IgD-negative memory B cell (primary cell): ENCODE data around the gene OCEL1. TPM values are rescaled to one million over a fixed set of nuclear protein-coding genes. Genes with fewer than 3 reads are reported as not detected.
A peak's percentile ranks its signal among the peaks of the same experiment; 100 is the strongest.

Experiments
- H3K27ac Mint-ChIP-seq, 3 donors: one replicate each; pipeline ENCODE4 v1.8.0; 2020 to 2022; ENCODE audit warnings: mild to moderate bottlenecking in 3 of 3, mixed read lengths in 3 of 3, moderate library complexity in 1 of 3
- H3K27me3 Mint-ChIP-seq: one replicate; pipeline ENCODE4 v1.8.0; 2021; ENCODE audit warnings: mixed read lengths
- H3K36me3 Mint-ChIP-seq: one replicate; pipeline ENCODE4 v1.8.0; 2020; ENCODE audit warnings: mild to moderate bottlenecking, mixed read lengths
- H3K4me1 Mint-ChIP-seq, 3 donors: one replicate each; pipeline ENCODE4 v1.8.0; 2020 to 2022; ENCODE audit warnings: mixed read lengths in 3 of 3, mild to moderate bottlenecking in 1 of 3
- H3K4me3 Mint-ChIP-seq, 4 donors: one replicate each; pipeline ENCODE4 v1.8.0; 2020 to 2022; ENCODE audit warnings: mild to moderate bottlenecking in 4 of 4, mixed read lengths in 4 of 4, moderate library complexity in 3 of 4
- H3K9me3 Mint-ChIP-seq, 3 donors: one replicate each; pipeline ENCODE4 v1.8.0; 2020 to 2021; ENCODE audit warnings: mixed read lengths in 3 of 3, mild to moderate bottlenecking in 1 of 3
- polyA plus RNA-seq: library from polyadenylated mRNA; unstranded; fragments of 300-500 nt; fragmentation: Illumina TruSeq; gene quantifications from one replicate; pipeline ENCODE4 v1.2.3, GENCODE V29; 2021

OCEL1 gene
- polyA plus RNA-seq, 1 donor from 2014 or later: 46.0 TPM

DNA sequence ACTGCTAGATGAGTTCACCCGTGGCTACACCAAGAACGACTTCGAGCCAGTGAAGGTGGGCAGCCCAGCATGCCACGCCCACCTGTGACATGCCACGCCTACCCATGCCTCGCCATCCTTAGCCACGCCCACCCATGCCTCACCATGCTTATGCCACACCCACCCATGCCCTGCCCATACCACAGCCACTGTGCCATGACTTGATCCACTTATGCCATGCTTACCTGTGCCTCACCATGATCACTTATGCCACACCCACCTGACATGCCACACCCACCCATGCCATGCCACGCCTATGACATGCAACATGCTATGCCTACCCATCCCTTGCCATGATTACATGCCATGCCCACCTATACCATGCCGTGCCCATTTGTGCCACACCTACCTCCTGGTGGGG lies 23.8 kb upstream of the OCEL1 start:
- H3K4me3 Mint-ChIP-seq: no peak overlapping the region
- peaks cover 0 to 2% (median 0%) of the 10 kb centered on the region in 3 donors for H3K4me1 Mint-ChIP-seq
- no peaks in the 10 kb centered on the region for H3K27me3 Mint-ChIP-seq
- H3K27ac Mint-ChIP-seq: peak overlapping the region in 1 of 3 donors; percentile 53
- peaks cover 8% of the 10 kb centered on the region for H3K36me3 Mint-ChIP-seq
- H3K9me3 Mint-ChIP-seq: no peaks in the 10 kb centered on the region

- Mint-ChIP-seq H3K9me3 (no peaks in the 10 kb centered on the region), H3K27me3 (no peaks in the 10 kb centered on the region), H3K27ac (peak overlapping the region in 2 of 3 donors; percentile 31 to 53), H3K4me1 (peaks cover 0 to 2% (median 0%) of the 10 kb centered on the region in 3 donors), H3K4me3 (no peak overlapping the region), H3K36me3 (peaks cover 8% of the 10 kb centered on the region)
Measured at GRCh38 chr19:17202713-17203112, 23.3 kb upstream of the OCEL1 start.

DNA sequence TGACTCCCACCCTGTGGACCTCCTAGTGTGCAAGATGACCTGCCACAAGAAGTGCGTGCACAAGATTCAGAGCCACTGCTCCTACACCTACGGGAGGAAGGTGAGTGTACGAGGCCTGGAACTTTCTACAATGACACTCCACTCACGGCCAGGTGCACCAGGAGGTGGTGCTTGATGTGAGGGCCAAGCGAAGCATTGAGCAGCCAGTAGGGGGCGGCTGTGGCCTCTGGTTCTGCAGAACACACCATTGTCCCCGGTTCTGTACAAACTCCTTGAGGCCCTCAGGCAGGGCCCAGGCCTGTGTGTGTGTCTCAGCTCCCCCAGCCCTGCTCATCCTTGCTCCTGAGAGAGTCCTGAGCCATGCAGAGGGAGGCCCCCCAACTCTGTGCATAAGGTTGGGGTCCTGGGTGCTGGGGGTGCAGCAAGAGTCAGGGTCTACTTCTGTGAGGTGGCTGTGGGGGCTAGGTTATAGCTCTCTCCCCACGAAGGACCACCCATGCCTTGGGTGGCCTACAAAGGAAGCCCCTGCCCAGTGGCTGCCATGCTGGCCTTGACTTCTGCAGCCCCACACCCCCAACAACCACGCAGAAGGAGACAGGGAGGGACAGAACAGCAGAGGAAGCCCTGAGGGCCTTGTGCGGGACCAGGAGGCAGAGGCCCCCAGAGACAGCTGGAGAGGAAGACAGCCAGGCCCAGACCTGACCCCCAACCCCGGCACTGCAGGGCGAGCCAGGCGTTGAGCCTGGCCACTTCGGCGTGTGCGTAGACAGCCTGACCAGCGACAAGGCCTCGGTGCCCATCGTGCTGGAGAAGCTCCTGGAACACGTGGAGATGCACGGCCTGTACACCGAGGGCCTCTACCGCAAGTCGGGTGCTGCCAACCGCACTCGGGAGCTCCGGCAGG lies 20.5 kb upstream of the OCEL1 start:
- H3K27ac Mint-ChIP-seq: peak overlapping the region in 1 of 3 donors; percentile 70

GRCh38 chr19:17206736-17207581 lies 19.1 kb upstream of the OCEL1 start:
- no peaks in the 10 kb centered on the region for H3K9me3 Mint-ChIP-seq
- H3K27me3 Mint-ChIP-seq: no peaks in the 10 kb centered on the region
- no peak overlapping the region for H3K4me3 Mint-ChIP-seq
- H3K27ac Mint-ChIP-seq: peak overlapping the region in 1 of 3 donors; percentile 65
- peaks cover 0 to 13% (median 6%) of the 10 kb centered on the region in 3 donors for H3K4me1 Mint-ChIP-seq
- peaks cover 8% of the 10 kb centered on the region for H3K36me3 Mint-ChIP-seq

More for the DNA sequence above, 20.5 kb upstream of the OCEL1 start:
- H3K27me3 Mint-ChIP-seq: no peaks in the 10 kb centered on the region
- H3K4me1 Mint-ChIP-seq: peaks cover 0 to 12% (median 6%) of the 10 kb centered on the region in 3 donors
- peaks cover 8% of the 10 kb centered on the region for H3K36me3 Mint-ChIP-seq
- H3K9me3 Mint-ChIP-seq: no peaks in the 10 kb centered on the region
- no peak overlapping the region for H3K4me3 Mint-ChIP-seq

GRCh38 chr19:17209126-17210036 lies 16.6 kb upstream of the OCEL1 start:
- Mint-ChIP-seq H3K4me1 (peaks cover 6 to 15% (median 6%) of the 10 kb centered on the region in 3 donors), H3K27ac (peak overlapping the region in 2 of 3 donors; percentile 23 to 91), H3K36me3 (no peaks in the 10 kb centered on the region), H3K9me3 (no peaks in the 10 kb centered on the region), H3K4me3 (peak overlapping the region in 2 of 4 donors; percentile 12 to 66), H3K27me3 (no peaks in the 10 kb centered on the region)

- Mint-ChIP-seq H3K27me3 (no peaks in the 10 kb centered on the region), H3K36me3 (peaks cover 3% of the 10 kb centered on the region), H3K4me3 (peak overlapping the region in 1 of 4 donors; percentile 37), H3K9me3 (no peaks in the 10 kb centered on the region), H3K4me1 (peaks cover 8 to 22% (median 11%) of the 10 kb centered on the region in 3 donors), H3K27ac (peak overlapping the region in 1 of 3 donors; percentile 31)
Measured at GRCh38 chr19:17210296-17210695, 15.7 kb upstream of the OCEL1 start.

- H3K4me1 Mint-ChIP-seq: peaks cover 8 to 22% (median 13%) of the 10 kb centered on the region in 3 donors
- H3K9me3 Mint-ChIP-seq: no peaks in the 10 kb centered on the region
- H3K27me3 Mint-ChIP-seq: no peaks in the 10 kb centered on the region
- peak overlapping the region in 1 of 3 donors; percentile 76 for H3K27ac Mint-ChIP-seq
- H3K4me3 Mint-ChIP-seq: peak overlapping the region in 2 of 4 donors; percentile 43 to 60
- H3K36me3 Mint-ChIP-seq: peaks cover 3% of the 10 kb centered on the region
Measured at GRCh38 chr19:17211547-17212446, 14.2 kb upstream of the OCEL1 start.

DNA sequence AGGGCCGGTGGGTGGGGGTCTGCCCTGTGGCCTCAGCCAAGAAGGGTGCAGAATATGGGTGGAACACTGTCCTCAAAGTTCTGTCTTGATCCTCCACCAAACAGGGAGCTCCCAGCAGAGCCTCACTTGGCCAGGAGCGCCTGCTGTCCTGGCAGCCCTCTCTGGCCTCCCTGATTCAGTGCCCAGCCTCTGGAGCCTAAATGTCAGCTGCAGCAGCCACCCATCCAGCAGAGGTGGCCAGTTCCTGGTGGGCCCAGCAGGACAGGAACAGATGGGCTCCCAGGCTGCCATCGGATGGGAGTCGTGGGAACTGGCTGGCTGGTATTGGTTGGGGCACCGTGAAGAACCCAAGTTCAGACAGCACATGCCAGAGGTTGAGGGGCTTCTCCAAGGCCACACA lies 12.7 kb upstream of the OCEL1 start:
- peak overlapping the region in 3 of 4 donors; percentile 23 to 60 (median 45) for H3K4me3 Mint-ChIP-seq
- no peaks in the 10 kb centered on the region for H3K9me3 Mint-ChIP-seq
- H3K27me3 Mint-ChIP-seq: no peaks in the 10 kb centered on the region
- peaks cover 7% of the 10 kb centered on the region for H3K36me3 Mint-ChIP-seq
- peaks cover 8 to 22% (median 13%) of the 10 kb centered on the region in 3 donors for H3K4me1 Mint-ChIP-seq
- peak overlapping the region in 1 of 3 donors; percentile 76 for H3K27ac Mint-ChIP-seq

DNA sequence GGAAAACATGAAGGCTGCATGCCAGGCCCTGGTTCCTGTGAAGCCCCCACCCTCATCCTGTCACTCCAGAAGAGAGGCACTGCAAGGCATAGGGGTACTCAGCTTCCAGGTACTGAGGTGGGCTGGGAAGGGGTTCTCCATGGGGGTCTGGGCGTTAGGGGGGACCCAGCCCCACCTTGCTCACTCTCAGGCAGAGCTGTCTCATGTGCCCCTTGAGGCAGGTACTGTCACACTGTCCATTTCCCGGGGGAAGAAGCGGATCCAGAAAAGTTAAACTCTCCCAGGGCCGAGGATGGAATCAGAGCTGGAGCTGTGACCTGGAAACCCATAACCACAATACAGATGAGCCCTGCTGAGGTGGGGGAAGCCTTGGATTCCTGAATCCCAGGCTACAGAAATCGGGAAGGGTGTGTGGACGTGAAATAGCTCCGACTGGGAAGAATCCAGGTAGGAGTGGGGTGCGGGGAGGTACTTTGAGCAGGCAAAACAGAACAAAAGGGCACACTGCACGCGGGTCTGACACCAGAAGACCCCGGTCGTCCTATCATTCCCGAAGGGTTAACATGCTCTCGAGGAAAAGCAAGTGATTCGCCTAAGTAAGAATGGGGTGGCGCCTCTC lies 11.4 kb upstream of the OCEL1 start:
- peak overlapping the region; percentile 97 to 99 (median 97) for H3K27ac Mint-ChIP-seq
- H3K27me3 Mint-ChIP-seq: no peaks in the 10 kb centered on the region
- no peaks in the 10 kb centered on the region for H3K9me3 Mint-ChIP-seq
- peaks cover 4 to 16% (median 13%) of the 10 kb centered on the region in 3 donors for H3K4me1 Mint-ChIP-seq
- H3K36me3 Mint-ChIP-seq: peaks cover 10% of the 10 kb centered on the region
- H3K4me3 Mint-ChIP-seq: peak overlapping the region; percentile 88 to 97 (median 95)

DNA sequence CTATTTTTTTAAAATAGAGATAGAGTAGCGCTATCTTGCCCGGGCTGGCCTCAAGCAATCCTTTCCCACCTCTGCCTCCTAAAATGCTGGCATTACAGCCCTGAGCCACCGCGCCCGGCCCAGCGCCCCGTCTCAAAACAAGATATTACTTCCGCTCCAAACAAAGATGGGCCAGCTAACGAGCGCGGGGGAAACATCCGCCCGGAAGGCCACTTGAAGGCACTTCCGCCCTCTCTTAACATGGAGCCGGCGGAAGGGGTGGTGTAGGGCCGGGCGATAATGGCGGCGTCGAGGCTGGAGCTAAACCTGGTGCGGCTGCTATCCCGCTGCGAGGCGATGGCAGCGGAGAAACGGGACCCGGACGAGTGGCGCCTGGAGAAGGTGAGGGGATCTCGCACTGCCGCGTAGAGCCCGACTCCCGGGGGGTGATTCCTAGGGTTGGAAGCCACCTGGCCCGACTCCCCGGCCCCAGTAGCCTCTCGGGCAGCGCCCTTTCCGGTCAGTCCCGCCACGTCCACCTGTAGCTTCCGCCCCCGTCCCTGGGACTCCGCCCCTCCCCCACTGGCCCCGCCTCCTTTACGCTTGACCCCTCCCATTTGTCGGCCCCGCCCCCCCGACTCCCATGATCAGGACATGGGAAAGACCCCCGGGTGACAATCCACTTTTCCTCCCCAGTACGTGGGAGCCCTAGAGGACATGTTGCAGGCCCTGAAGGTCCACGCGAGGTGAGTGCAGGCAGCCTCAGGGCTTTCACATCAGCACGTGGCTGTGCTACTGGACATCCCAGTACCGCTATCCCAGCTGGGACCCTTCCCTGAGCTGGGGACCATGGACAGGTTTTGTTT lies 10.7 kb upstream of the OCEL1 start, which contains the start of gene USE1:
Gene USE1 (plus strand): TSS at position 231 of the 845 bp plus-strand sequence. CDS start 49 bp downstream, at position 280.
- peaks cover 3 to 13% (median 11%) of the 10 kb centered on the region in 3 donors for H3K4me1 Mint-ChIP-seq
- peaks cover 10% of the 10 kb centered on the region for H3K36me3 Mint-ChIP-seq
- H3K27ac Mint-ChIP-seq: peak within 1 kb of the TSS; percentile 97 to 99 (median 97)
- H3K9me3 Mint-ChIP-seq: no peaks in the 10 kb centered on the region
- peak within 1 kb of the TSS; percentile 88 to 97 (median 95) for H3K4me3 Mint-ChIP-seq
- H3K27me3 Mint-ChIP-seq: no peaks in the 10 kb centered on the region

DNA sequence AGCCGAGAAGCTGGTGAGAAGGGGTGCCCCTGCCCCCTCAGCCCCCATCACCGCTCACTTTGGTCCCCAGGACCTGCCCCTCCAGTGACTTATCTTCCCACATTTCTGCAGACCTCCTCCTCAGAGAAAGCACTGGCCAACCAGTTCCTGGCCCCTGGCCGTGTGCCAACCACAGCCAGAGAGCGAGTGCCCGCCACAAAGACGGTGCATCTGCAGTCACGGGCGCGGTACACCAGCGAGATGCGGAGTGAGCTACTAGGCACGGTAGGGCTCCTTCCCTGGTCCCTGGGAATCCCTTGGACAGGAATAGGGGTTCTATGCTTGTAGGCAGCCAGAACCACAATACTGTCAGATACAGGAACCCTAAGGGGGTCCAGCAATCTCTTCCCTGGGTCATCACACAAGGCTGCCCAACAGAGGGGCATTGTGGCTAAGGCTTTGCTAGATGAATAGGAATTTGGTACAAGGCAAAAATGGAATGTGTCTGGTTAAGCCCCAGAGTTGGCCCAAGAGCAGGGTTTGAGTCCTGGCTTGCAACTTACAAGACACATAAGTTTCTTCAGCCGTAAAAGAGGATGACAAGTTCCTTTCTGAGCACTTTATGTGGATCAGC lies 9.9 kb upstream of the OCEL1 start:
- no peaks in the 10 kb centered on the region for H3K27me3 Mint-ChIP-seq
- peaks cover 10% of the 10 kb centered on the region for H3K36me3 Mint-ChIP-seq
- H3K4me1 Mint-ChIP-seq: peaks cover 3 to 13% (median 9%) of the 10 kb centered on the region in 3 donors
- H3K9me3 Mint-ChIP-seq: no peaks in the 10 kb centered on the region
- H3K4me3 Mint-ChIP-seq: peak overlapping the region; percentile 88 to 97 (median 95)
- peak overlapping the region in 2 of 3 donors; percentile 97 to 99 for H3K27ac Mint-ChIP-seq

GRCh38 chr19:17219286-17219685 lies 6.7 kb upstream of the OCEL1 start:
- peak overlapping the region in 2 of 3 donors; percentile 63 to 89 for H3K27ac Mint-ChIP-seq
- no peaks in the 10 kb centered on the region for H3K27me3 Mint-ChIP-seq
- peaks cover 10% of the 10 kb centered on the region for H3K36me3 Mint-ChIP-seq
- H3K4me3 Mint-ChIP-seq: peak overlapping the region in 2 of 4 donors; percentile 28 to 65
- H3K4me1 Mint-ChIP-seq: peaks cover 3 to 8% (median 7%) of the 10 kb centered on the region in 3 donors
- no peaks in the 10 kb centered on the region for H3K9me3 Mint-ChIP-seq
